HG03460 (cell line): ENCODE results near the gene NUDT1.
A peak's percentile ranks its signal among the peaks of the same experiment; 100 is the strongest.
"Not testable (repeated sequence)": the region's sequence is repeated elsewhere in the genome, so short reads cannot be mapped to it uniquely, and the experiment has no call there.

Experiments
- ATAC-seq: cut with Tn5 transposase; IDR thresholded peaks from one replicate; pipeline ENCODE4 v1.9.1; 2021; ENCODE audit not compliant: unreplicated experiment

Gene NUDT1

DNA sequence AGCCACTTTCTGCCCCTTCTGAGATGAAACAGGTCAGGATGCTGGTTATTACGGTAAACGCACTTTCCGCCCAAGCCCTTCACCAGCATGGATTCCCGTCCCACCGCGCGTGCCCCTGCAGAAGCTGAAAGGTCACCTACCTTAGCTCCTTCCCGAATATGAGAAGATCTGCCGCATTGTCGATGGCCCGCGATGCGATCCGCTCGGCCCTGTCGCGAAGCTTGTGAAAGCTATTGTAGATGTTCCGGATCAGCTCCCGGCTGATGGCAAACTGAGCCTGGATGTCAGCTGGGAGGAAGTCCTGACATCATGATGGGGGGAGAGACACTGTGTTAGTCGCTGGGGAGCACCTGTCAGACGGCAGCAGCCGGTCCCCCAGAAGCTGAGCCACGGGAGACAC is 22.1 kb downstream of the NUDT1 start:
- ATAC-seq: no peak

DNA sequence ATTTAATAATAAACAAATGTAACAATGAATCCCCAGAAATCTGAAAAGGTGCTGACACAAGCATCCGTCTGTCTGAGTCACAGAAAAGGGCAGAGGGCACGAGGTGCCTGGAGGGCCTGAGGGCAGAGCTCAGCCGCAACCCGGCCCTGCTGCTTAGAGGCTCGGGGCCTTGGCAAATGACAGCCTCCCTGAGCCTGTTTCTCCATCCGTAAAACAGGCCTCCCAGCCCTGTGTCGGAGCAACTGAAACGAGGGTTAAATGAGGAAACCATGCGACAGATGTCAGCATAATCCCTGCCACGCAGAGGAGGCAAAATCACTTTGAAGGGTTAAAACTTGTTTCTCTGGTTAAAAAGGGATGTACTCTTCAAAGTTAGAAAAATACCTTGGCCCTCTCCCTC is 24.9 kb downstream of the NUDT1 start:
- no peak for ATAC-seq

DNA sequence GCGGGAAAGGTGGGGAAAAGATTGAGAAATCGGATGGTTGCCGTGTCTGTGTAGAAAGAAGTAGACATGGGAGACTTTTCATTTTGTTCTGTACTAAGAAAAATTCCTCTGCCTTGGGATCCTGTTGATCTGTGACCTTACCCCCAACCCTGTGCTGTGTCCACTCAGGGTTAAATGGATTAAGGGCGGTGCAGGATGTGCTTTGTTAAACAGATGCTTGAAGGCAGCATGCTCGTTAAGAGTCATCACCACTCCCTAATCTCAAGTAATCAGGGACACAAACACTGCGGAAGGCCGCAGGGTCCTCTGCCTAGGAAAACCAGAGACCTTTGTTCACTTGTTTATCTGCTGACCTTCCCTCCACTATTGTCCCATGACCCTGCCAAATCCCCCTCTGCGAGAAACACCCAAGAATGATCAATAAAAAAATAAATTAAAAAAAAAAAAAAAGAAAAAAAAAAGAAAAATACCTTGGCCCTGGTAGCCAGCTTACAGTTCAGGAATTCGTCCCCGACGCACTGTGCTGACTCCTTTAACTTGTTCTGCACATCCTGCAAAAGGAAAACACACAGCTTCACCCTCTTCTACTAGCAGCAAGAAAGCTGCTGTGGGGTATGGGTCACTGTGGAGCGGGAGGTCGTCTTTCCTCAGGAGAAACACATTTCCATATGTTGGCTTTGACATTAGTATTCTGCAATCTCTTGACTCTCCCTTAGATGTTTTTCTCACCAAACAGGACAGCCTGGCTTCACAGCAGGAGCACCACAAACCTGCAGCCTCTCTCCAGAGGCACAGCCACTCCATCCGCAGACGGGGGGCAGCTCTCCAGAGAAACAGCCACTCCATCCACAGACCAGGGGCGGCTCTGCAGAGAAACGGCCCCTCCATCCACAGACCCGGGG is 27.3 kb downstream of the NUDT1 start:
- ATAC-seq: not testable (repeated sequence)

DNA sequence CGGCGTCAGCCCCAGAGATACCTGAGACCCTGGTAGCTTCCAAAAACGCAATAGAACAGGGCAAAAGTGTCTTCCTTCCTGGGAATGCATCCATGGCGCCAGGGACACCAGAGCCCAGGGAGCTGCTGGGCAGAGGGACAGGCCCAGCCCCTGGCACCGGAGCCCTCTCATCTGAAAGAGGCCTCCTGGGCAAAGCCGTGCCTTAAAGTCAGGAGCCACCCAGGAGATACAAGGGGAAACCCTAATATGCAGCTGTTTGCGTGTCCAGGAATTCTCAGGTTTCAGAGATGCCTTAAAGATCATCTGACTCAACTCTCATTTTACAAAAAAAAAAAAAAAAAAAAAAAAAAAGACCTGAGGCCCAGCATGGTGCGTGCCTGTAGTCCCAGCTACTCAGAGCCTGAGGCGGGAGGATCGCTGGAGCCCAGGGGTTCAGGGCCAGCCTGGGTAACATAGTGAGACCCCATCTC is 28.0 kb downstream of the NUDT1 start:
- ATAC-seq: no peak

DNA sequence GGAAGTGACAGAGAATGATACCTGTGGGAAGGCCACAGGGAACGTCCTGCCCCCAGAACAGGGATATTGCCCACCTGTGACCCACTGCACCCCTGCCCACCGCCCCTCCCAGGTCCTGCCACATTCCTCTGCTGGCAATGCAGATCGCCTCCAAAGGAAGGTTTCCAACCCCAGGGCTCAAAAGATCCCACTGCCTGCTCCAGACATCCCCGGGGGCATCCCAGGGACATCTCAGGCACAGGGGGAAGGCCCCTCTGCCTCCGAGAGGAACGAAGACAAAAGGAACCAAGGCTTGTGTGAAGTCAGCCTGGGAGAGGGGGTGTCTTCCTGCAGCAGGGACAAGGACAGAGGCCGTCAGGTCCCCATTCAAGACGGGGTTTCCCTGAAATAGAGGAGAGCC is 28.5 kb downstream of the NUDT1 start:
- no peak for ATAC-seq

DNA sequence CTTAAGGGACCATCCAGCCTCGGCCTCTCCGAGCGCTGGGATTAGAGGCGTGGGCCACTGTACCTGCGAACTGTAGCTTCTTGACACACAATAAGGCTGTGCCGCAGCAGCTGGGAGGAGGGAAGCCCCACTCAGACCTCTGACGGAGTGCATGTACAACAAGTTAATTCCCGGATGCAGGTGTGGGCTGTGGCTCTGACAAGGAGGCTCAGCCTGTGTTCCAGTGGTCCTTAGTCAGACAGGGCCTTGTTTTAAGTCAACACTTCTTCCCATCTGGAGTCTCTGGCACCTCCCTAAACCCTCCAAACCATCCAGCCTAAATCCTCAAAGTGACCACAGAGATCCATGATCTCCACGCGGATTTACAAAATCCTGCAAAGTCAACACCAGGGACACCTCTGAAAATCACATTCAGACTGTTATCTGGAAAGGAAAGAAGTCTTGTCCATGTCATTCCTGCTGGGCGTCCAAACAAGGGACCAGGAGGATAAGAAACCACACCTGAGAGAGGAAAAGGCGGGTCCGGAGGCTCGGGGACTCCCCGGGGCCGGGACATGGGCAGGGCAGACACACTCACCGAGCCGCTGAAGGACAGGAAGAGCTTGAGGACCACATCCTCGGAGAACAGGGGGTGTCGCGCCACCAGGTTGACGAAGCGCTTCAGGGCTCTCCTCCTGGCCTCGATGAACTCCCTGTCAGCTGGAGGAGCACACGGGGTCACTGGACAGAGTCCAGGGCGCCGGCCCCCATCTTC is 29.4 kb downstream of the NUDT1 start:
- no peak for ATAC-seq

DNA sequence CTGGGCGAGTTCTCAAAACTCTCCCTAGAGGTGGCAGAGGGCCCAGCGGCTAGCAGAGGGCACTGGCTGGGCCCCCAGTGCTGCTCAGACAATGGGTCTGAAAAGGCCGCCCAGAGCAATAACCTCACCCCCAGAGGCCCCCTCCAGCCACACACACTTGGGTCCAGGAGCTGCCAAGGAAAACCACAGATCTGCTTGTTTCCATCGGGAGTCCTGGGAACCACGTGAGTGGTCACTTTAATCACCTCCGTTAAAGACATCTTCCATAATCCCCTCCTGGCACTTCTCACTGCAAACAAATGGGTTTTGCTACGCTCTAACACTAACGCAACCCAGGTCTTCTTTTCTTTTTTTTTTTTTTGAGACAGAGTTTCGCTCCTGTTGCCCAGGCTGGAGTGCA is 30.0 kb downstream of the NUDT1 start:
- ATAC-seq: no peak

DNA sequence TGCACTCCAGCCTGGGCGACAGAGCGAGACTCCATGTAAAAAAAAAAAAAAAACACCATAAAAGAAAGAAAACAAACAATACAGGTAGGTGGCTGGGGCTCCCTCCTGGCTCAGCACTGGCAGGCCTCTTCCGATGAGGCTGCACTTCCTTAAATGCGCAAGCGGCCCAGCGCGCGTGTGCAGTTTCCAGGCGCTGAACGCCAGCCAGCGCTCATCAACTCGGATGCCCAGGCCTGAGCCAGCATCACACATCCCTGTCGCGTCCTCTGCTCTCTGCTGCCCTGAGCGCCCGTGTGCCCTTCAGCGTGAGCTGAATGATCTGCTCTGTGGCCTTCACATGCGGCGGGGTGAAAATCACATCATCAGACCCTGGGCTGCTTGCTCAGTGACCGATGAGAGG is 31.8 kb downstream of the NUDT1 start:
- no peak for ATAC-seq

DNA sequence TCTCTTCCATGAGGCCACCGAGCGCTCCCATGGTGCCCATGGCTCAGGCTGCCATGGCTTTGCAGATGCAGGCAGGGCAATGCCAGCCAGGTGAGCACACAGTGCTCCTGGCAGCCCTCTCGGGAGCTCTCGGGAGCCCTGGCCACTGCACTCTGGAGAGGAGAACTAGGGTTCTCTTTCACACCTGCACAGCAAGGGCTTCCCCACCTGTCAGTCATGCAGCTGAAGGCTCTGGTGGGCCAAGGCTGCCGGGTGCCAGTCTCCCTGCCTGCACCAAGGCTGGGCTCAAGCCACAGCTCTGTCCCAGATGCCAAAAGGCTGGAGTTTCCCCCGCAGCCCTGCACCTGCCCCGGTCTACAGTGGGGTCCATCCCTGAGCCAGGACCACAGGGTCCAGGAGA is 32.6 kb downstream of the NUDT1 start:
- no peak for ATAC-seq

DNA sequence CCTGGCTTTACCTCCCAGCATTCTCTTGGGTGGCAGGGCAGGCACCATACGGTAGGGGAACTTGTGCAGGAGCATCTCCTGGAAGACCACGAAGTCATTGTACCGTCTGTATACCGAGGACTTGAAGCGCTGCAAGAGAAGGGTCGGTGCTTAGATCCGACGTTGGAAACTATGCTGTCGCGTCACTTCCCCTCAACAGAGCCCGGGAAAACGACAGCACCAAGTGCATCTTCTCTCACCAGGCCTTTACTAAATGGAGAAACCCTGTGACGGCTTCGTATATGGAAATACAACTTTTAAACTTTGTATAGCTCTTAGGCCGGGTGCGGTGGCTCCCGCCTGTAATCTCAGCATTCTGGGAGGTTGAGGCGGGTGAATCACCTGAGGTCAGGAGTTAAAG is 33.1 kb downstream of the NUDT1 start:
- no peak for ATAC-seq

DNA sequence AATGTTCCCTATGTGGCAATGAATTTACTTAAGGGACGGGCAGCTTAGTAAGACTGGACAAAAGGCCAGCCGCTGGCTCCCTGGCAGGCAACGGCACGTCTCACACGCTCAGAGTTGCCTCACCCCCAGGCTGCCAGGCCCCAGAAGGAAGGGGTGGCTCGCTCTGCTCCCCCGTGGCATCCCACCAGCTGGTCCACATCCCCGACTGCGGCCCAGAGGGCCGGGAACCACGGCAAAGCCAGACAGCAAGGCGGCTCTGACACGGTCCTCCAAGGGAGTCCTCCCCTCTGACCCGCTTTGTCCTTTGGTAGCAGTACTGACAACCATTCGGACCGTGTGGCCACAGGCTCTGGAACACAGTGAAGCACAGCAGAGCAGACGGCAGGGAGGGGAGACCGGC is 34.1 kb downstream of the NUDT1 start:
- ATAC-seq: no peak

DNA sequence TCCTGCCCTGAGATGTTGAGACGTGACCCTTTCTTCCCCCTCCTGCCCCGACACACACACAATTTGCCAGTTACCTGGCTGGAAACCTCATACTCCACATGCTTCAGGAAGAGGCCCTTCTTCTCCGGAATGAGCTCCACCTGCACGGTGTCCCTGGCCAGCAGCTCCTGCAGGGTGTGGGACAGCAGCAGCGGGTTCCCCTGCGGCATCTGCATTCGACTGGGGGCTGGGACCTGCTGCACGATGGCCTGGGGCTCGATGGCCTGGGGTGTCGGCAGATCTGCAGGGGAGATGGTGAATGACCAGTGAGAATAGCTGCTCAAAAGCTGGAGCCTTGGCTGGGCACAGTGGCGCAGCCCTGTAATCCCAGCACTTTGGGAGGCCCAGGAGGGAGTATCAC is 36.0 kb downstream of the NUDT1 start:
- ATAC-seq: no peak

DNA sequence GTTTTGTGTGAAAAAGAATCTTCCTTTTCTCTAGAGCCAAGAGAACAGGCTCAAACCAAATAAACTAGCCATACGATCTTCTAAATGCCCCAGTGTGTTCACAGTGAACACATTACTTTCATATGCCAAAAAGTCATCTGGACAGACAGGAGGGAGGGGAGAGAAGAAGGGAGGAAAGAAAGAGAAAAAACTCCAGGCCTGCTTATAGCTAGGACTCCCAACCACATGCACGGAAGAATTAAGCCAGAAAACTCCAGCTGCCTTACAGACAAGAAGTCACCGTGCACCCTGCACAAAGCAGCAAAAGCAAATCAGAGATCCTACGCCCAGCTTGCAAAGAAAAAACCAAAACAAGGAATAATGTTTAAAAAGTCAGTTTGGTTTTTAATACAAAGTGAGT is 37.9 kb downstream of the NUDT1 start:
- ATAC-seq: no peak

DNA sequence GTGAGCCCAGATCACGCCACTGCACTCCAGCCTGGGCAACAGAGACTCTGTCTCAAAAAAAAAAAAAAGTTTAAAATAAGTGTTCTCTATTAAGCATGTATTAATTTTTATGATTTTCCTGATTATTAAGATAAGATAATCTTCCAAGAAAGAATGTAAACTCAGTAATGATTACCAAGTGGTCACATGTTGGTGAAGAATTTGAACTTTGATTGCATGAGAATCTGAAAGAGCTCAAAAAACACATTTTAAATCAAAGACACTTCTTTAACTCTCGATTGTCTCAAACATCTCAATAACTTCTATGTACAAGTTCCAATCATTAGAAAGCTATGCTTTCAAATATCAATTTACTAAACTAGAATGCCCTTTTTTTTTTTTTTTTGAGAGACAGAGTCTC is 38.4 kb downstream of the NUDT1 start:
- no peak for ATAC-seq

DNA sequence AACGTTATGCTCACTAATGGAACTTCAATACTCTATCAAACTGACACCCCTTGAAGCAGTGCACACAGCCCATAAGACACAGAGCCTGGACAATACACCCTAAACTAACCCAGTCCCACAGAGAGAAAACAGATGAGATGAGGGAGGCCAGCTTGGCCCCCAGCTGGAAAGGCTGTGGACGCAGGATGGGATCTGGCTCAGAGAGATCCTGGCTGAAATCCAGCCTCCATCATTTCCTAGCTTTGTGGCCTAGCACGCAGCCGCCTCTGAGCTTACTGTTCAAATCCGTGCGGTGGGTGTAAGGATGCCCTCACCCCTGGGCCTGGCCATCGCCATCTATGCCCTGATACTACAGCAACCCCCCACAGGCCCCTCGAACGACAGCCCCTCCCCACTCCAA is 39.5 kb downstream of the NUDT1 start:
- ATAC-seq: no peak

DNA sequence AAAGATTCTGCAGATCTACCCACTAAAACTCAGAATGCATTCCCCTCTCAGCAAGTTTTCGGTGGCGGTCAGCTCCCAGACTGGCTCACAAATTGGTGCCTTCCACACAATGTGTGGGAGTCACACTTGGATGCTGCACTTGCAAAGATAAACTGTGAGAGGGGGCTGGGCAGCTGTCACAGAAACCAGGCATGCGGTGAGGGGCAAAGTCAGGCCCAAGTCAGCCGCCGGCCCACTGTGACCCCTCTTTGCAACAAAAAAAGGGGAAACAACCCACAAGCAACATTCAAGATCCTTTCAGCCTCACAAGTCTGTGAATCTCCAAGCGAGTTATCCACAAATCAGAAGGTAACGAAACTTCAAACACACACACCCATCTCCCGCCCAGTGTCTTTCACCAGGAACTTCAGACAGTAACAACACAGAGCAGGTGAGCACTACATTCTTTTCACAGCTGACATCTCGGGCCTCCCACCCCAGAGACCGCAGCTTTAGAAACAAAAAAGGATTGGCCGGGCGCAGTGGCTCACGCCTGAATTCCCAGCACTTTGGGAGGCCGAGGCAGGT is 40.2 kb downstream of the NUDT1 start:
- no peak for ATAC-seq

DNA sequence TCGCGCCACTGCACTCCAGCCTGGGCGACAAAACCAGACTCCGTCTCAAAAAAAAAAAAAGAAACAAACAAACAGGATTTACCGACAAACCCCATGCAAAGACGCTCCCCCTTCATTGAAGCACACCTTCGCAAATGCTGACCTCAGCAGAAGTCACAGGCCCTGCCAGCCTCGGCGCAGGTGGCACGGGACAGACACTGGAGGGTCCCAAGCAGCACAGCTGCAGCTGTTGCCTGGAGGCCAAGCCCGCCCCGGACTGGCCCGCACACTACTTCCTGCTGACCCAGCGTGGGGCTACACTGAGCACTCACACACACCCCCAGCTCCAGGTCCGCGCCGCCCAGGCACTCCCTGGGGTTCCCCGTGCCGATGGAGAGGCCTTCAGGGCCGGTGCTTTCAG is 41.0 kb downstream of the NUDT1 start:
- no peak for ATAC-seq

DNA sequence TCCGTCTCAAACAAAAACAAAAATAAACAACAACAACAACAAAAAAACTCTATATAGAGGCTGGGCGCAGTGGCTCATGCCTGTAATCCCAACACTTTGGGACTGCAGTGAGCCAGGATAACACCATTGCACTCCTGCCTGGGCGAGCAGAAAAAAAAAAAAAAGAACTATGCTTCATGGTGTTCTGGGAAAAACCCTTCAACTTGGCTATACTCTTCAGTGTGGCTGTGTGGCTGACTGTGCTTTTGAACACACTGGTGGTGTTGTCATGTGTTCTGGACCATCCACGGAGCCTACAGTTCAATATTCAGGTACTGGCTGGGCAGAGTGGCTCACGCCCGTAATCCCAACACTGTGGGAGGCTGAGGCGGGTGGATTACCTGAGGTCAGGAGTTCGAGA is 45.7 kb downstream of the NUDT1 start:
- no peak for ATAC-seq

DNA sequence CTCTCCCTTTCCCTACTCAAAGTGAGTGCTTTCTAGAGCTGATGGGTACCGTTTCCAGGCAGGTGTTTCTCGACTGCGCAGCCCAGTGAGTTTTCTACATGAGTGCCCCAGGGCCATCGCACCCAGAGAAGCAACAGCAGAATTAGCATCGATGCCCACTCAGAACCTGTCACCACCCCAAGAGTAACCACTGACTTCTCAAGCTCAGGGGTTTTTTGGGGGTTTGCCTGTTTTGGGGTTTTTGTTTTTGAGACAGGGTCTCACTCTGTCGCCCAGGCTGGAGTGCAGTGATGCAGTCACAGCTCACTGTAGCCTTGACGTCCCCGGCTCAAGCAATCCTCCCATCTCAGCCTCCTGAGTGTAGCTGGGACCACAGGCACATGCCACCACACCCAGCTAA is 46.5 kb downstream of the NUDT1 start:
- ATAC-seq: peak; percentile 85

DNA sequence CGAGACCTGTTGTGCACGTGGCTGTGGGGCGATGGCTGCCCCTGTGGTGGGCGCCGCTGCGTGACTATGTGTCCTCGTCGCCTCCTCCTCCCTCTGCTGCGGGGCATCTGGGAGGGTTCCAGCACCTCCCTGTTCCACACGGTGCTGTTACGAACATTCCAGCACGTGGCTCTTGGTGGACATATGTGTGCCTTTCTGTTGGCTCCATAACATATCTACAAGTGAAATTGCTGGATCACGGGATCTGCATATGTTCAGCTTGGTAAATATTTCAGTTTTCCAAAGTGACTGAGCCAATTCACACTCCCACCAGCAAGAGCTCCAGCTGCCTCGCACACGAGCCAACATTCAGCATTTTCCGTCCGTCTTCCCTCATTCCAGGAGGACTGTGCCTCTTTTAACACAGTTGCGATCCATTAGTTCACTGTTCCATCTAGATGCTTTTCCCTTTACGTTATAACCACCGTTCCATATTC is 47.1 kb downstream of the NUDT1 start:
- ATAC-seq: no peak

DNA sequence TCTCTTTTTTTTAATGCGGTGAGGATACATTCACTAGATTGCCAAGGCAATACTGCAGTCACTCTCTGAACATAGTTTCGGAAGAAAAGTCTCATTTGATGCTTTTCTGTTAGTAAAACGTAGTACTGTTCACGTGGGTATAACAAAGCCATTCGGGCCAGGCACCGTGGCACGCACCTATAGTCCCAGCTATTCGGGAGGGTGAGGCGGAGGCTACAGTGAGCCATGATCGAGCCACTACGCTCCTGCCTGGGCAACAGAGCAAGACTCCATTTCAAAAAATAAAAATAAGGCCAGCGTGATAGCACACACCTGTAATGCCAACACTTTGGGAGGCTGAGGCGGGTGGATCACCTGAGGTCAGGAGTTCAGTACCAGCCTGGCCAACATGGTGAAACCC is 47.6 kb downstream of the NUDT1 start:
- ATAC-seq: no peak

DNA sequence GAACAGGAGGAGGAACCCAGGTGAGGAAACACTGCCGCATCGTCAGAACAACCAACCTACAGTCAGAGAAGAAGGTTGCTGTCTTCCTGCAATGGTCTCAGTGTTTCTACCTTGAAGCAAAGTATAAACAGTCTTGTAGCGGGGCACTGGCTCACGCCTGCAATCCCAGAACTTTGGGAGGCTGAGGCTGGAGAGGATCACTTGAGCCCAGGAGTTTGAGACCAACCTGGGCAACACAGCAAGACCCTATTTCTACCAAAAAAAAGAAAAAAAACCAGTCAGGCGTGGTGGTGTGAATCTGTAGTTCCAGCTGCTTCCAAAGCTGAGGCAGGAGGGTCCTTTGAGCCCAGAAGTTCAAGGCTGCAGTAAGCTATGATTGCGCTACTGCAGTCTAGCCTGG is 48.9 kb downstream of the NUDT1 start:
- ATAC-seq: no peak
